Astrocyte of the spinal cord (primary cell): Measurements from ENCODE around the gene PLA2R1.

Source experiments
- DNase-seq: peaks from one replicate; pipeline ENCODE4 v3.0.0; 2011; ENCODE audit warnings: low read depth, low spot score
- H3K4me3 ChIP-seq: 2 replicates; pipeline ENCODE4 v1.5.1; 2011; ENCODE audit warnings: low read depth, mild to moderate bottlenecking, low read length, moderate library complexity
- in situ Hi-C: cut with HindIII; loops from 2 replicates; pipeline ENCODE4 v1.10.0; 2017; ENCODE audit warnings: low sequenced_read_pairs
- TF ChIP-seq, protein P1 (sequence below): IDR thresholded peaks from 2 replicates; pipeline ENCODE4 v1.5.1; 2012; ENCODE audit warnings: low read depth, mild to moderate bottlenecking, low read length, inconsistent platforms

PLA2R1 gene

GRCh38 chr2:159995038-159995437 is 67.4 kb downstream of the PLA2R1 start:
- in situ Hi-C loops: no loop called here
- no peak overlapping the region for H3K4me3 ChIP-seq
- TF ChIP-seq, protein P1, sequence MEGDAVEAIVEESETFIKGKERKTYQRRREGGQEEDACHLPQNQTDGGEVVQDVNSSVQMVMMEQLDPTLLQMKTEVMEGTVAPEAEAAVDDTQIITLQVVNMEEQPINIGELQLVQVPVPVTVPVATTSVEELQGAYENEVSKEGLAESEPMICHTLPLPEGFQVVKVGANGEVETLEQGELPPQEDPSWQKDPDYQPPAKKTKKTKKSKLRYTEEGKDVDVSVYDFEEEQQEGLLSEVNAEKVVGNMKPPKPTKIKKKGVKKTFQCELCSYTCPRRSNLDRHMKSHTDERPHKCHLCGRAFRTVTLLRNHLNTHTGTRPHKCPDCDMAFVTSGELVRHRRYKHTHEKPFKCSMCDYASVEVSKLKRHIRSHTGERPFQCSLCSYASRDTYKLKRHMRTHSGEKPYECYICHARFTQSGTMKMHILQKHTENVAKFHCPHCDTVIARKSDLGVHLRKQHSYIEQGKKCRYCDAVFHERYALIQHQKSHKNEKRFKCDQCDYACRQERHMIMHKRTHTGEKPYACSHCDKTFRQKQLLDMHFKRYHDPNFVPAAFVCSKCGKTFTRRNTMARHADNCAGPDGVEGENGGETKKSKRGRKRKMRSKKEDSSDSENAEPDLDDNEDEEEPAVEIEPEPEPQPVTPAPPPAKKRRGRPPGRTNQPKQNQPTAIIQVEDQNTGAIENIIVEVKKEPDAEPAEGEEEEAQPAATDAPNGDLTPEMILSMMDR: no peak
- no peak for DNase-seq

- TF ChIP-seq, protein P1: no peak
- no peak overlapping the region for H3K4me3 ChIP-seq
- DNase-seq: no peak
- in situ Hi-C loops: no loop called here
Measured at GRCh38 chr2:159989249-159989648, 73.2 kb downstream of the PLA2R1 start.

GRCh38 chr2:159988412-159988970 is 73.9 kb downstream of the PLA2R1 start:
- TF ChIP-seq, protein P1: no peak
- DNase-seq: no peak
- in situ Hi-C loops: no loop called here
- no peak overlapping the region for H3K4me3 ChIP-seq

DNA sequence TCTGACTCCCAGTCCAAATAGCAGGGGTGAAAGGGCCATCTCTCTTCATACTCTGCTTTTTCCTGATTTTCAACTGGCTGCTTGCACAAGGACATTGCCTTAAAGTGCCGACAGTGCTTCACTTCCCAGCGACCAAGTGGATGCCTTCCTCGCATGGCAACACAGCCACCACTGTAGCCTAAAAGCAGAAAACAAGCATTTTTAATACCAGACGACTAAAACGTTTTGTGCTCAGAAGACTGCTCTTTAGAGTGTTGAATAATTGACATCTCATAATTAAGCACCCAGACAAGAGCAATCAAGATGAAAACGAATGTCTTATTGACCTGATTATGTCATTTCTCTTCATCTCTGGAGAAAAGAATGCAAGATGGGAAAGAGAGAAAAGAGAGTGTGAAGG is 75.2 kb downstream of the PLA2R1 start:
- no peak overlapping the region for H3K4me3 ChIP-seq
- no peak for DNase-seq
- in situ Hi-C loops: no loop called here
- TF ChIP-seq, protein P1: no peak

- TF ChIP-seq, protein P1: no peak
Measured at GRCh38 chr2:159985656-159986055, 76.8 kb downstream of the PLA2R1 start.

DNA sequence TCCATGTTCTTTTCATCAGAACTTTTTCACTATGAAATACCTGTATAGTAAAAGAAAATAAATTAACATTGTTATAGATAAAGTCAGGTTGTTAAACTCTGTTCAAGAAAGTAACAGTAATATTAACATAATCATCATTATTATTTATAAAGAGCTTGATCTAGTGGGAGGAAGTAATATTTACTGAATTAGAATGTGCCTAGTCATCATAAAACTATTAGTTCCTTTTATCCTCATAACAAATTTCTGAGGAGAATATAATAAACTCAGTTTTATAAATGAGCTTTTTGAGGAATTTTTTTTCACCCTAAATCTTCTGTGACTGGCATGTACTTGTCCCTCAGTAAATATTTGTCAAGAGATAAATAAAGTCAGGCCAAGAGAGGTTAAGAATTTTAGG is 78.4 kb downstream of the PLA2R1 start:
- in situ Hi-C loops: no loop called here
- TF ChIP-seq, protein P1: no peak
- H3K4me3 ChIP-seq: no peak overlapping the region
- DNase-seq: no peak

More at GRCh38 chr2:159985656-159986055, 76.8 kb downstream of the PLA2R1 start:
- H3K4me3 ChIP-seq: no peak overlapping the region
- DNase-seq: no peak
- in situ Hi-C loops: no loop called here
